Neural cell (in vitro differentiated cells): ENCODE results near the gene FAM111B. TPM values are rescaled to one million over a fixed set of nuclear protein-coding genes. Genes with fewer than 3 reads are reported as not detected.

Experiments used
- H2AFZ ChIP-seq: fragments of 200-600, 300-800 bp; sonication (generic), shearing (Covaris generic); 2 replicates; pipeline ENCODE4 v1.6.0; 2014; ENCODE audit warnings: low read depth, mild to moderate bottlenecking, antibody characterized with exemption, low read length, moderate library complexity
- H3F3A ChIP-seq: fragments of 200-600 bp; shearing (Covaris generic); 2 replicates; pipeline ENCODE4 v1.6.1; 2016; ENCODE audit warnings: mild to moderate bottlenecking, moderate library complexity, mixed read lengths, antibody characterized with exemption, low read length; ENCODE audit not compliant: insufficient read depth, poor library complexity, severe bottlenecking
- H3K27ac ChIP-seq: fragments of 200-600, 300-800 bp; sonication (generic), shearing (Covaris generic); 2 replicates; pipeline ENCODE4 v1.5.1; 2014; ENCODE audit warnings: mild to moderate bottlenecking, low read length, moderate library complexity
- H3K27me3 ChIP-seq: fragments of 300-800, 200-600 bp; sonication (generic), shearing (Covaris generic); 2 replicates; pipeline ENCODE4 v1.6.0; 2014; ENCODE audit warnings: mild to moderate bottlenecking, low read depth, low read length, moderate library complexity; ENCODE audit not compliant: insufficient read depth
- H3K36me3 ChIP-seq: fragments of 300-800, 200-600 bp; sonication (generic), shearing (Covaris generic); 2 replicates; pipeline ENCODE4 v1.5.1; 2014; ENCODE audit warnings: mild to moderate bottlenecking, antibody characterized with exemption, low read length, moderate library complexity; ENCODE audit not compliant: insufficient read depth
- H3K4me2 ChIP-seq: fragments of 300-800, 200-600 bp; sonication (generic), shearing (Covaris generic); 2 replicates; pipeline ENCODE4 v1.6.0; 2014; ENCODE audit warnings: mild to moderate bottlenecking, low read length
- H3K4me3 ChIP-seq: fragments of 300-800, 200-600 bp; sonication (generic), shearing (Covaris generic); 2 replicates; pipeline ENCODE4 v1.5.1; 2014; ENCODE audit warnings: mild to moderate bottlenecking, low read length, moderate library complexity
- H3K79me2 ChIP-seq: fragments of 200-600 bp; shearing (Covaris generic); replicated peaks from 2 replicates; pipeline ENCODE4 v1.6.0; 2014; ENCODE audit warnings: mild to moderate bottlenecking, low read length, moderate library complexity; ENCODE audit not compliant: insufficient read depth
- H3K9ac ChIP-seq: fragments of 300-800, 200-600 bp; sonication (generic), shearing (Covaris generic); 2 replicates; pipeline ENCODE4 v1.6.1; 2016; ENCODE audit warnings: mild to moderate bottlenecking, low read length, mixed read lengths
- H3K9me2 ChIP-seq: fragments of 200-600 bp; shearing (Covaris generic); 2 replicates; pipeline ENCODE4 v1.6.1; 2016; ENCODE audit warnings: mild to moderate bottlenecking, low read length, mixed read lengths; ENCODE audit not compliant: insufficient read depth
- H3K9me3 ChIP-seq: fragments of 200-600, 300-800 bp; sonication (generic), shearing (Covaris generic); 2 replicates; pipeline ENCODE4 v1.6.1; 2016; ENCODE audit warnings: mild to moderate bottlenecking, mixed run types, low read length, moderate library complexity, mixed read lengths
- H4K20me1 ChIP-seq: fragments of 200-600 bp; shearing (Covaris generic); 2 replicates; pipeline ENCODE4 v1.6.1; 2016; ENCODE audit warnings: mild to moderate bottlenecking, mixed run types; ENCODE audit not compliant: insufficient read depth
- CTCF ChIP-seq: fragments of 450-650 bp; IDR thresholded peaks from 2 replicates; pipeline ENCODE4 v1.5.1; 2014; ENCODE audit warnings: antibody characterized with exemption, mild to moderate bottlenecking, moderate library complexity; ENCODE audit not compliant: poor library complexity, severe bottlenecking
- EP300 ChIP-seq: fragments of 450-650 bp; conservative IDR thresholded peaks from 2 replicates; pipeline ENCODE4 v1.6.1; 2014; ENCODE audit warnings: antibody characterized with exemption, mild to moderate bottlenecking, moderate library complexity; ENCODE audit not compliant: poor library complexity, severe bottlenecking
- EZH2 ChIP-seq: fragments of 200-600, 300-800 bp; shearing (Covaris generic), sonication (generic); IDR thresholded peaks from 2 replicates; pipeline ENCODE4 v1.6.1; 2014; ENCODE audit warnings: antibody characterized with exemption, low read length, borderline replicate concordance, mild to moderate bottlenecking; ENCODE audit not compliant: insufficient read depth, poor library complexity, severe bottlenecking
- MXI1 ChIP-seq: fragments of 450-650 bp; conservative IDR thresholded peaks from 2 replicates; pipeline ENCODE4 v1.6.1; 2014; ENCODE audit warnings: antibody characterized with exemption, mild to moderate bottlenecking; ENCODE audit not compliant: poor library complexity, severe bottlenecking
- POLR2AphosphoS5 ChIP-seq: IDR thresholded peaks from 2 replicates; pipeline ENCODE4 v1.6.1; 2012
- RAD21 ChIP-seq: fragments of 450-650 bp; conservative IDR thresholded peaks from 2 replicates; pipeline ENCODE4 v1.6.1; 2014; ENCODE audit warnings: antibody characterized with exemption, mild to moderate bottlenecking, moderate library complexity
- REST ChIP-seq: IDR thresholded peaks from 2 replicates; pipeline ENCODE4 v1.6.1; 2012; ENCODE audit warnings: borderline replicate concordance
- SMC3 ChIP-seq: fragments of 450-650 bp; conservative IDR thresholded peaks from 2 replicates; pipeline ENCODE4 v1.6.1; 2014; ENCODE audit warnings: antibody characterized with exemption, mild to moderate bottlenecking, moderate library complexity; ENCODE audit not compliant: poor library complexity
- TAF1 ChIP-seq: IDR thresholded peaks from 2 replicates; pipeline ENCODE4 v1.6.1; 2012; ENCODE audit warnings: low read depth
- polyA plus RNA-seq: library from polyadenylated mRNA; depleted of rRNA; stranded (reverse); fragments of >200 nt; gene quantifications from 2 replicates; pipeline ENCODE4 v1.2.3, GENCODE V29; 2014

Gene FAM111B
- polyA plus RNA-seq, 1 donor from 2014 or later = 1.2 TPM

- Histone ChIP-seq H3K36me3 (no peaks in the 10 kb centered on the region), H4K20me1 (no peaks in the 10 kb centered on the region), H3K27me3 (no peaks in the 10 kb centered on the region), H3K9me3 (peaks cover under 1% of the 10 kb centered on the region), H3K9ac (no peak overlapping the region), H3K4me2 (no peak overlapping the region), H2AFZ (no peak overlapping the region), H3K79me2 (no peaks in the 10 kb centered on the region), H3K27ac (no peak overlapping the region), H3K4me3 (no peak overlapping the region), H3F3A (no peaks in the 10 kb centered on the region), H3K9me2 (no peaks in the 10 kb centered on the region)
- TF ChIP-seq RAD21 (no peak), POLR2AphosphoS5 (no peak), MXI1 (no peak), EP300 (no peak), SMC3 (no peak), EZH2 (no peak), REST (no peak), CTCF (no peak), TAF1 (no peak)
Measured at GRCh38 chr11:59112494-59112893, 5.5 kb downstream of the FAM111B start.

- Histone ChIP-seq H3K9me3 (peaks cover 7% of the 10 kb centered on the region), H3K27ac (no peak overlapping the region), H3F3A (no peaks in the 10 kb centered on the region), H4K20me1 (no peaks in the 10 kb centered on the region), H3K9me2 (no peaks in the 10 kb centered on the region), H2AFZ (no peak overlapping the region), H3K4me3 (no peak overlapping the region), H3K27me3 (no peaks in the 10 kb centered on the region), H3K9ac (no peak overlapping the region), H3K36me3 (no peaks in the 10 kb centered on the region), H3K4me2 (no peak overlapping the region), H3K79me2 (no peaks in the 10 kb centered on the region)
- TF ChIP-seq TAF1 (no peak), REST (no peak), CTCF (no peak), EP300 (no peak), POLR2AphosphoS5 (no peak), MXI1 (no peak), SMC3 (no peak), EZH2 (no peak), RAD21 (no peak)
Measured at GRCh38 chr11:59114344-59114743, 7.3 kb downstream of the FAM111B start.
